Measurements from ENCODE around the gene SSUH2.

SSUH2 gene

GRCh38 chr3:8578282-8578681 is 66.3 kb downstream of the SSUH2 start:
- DNase-seq = no peak

GRCh38 chr3:8576841-8577571 is 67.6 kb downstream of the SSUH2 start:
- no peak for DNase-seq

- DNase-seq = no peak
These were observed 68.2 kb downstream of the SSUH2 start for GRCh38 chr3:8576436-8576835.

- no peak for DNase-seq
These were observed 69.1 kb downstream of the SSUH2 start for GRCh38 chr3:8575364-8576104.

- no peak for DNase-seq
These were observed 69.8 kb downstream of the SSUH2 start for GRCh38 chr3:8574670-8575322.

- no peak for DNase-seq
These were observed 70.4 kb downstream of the SSUH2 start for GRCh38 chr3:8574040-8574669.

- no peak for DNase-seq
These were observed 71.2 kb downstream of the SSUH2 start for GRCh38 chr3:8573342-8573926.

GRCh38 chr3:8571256-8571655 is 73.3 kb downstream of the SSUH2 start:
- no peak for DNase-seq
